Activated CD4-positive, alpha-beta T cell treated with anti-CD3 and anti-CD28 coated beads, Interleukin-2, amount 50 U/mL, for 4 hours (primary cell): ENCODE data around the gene PCDHGA2.
A peak's percentile ranks its signal among the peaks of the same experiment; 100 is the strongest.
"Not testable (repeated sequence)": the region's sequence is repeated elsewhere in the genome, so short reads cannot be mapped to it uniquely, and the experiment has no call there.

Experiments used
- DNase-seq, 2 experiments: peaks; one replicate each; pipeline ENCODE4 v3.0.0-alpha.2; 2020

Gene PCDHGA2

GRCh38 chr5:141349917-141350619 is 11.5 kb downstream of the PCDHGA2 start, which contains the start of gene PCDHGB1:
Gene PCDHGB1 (plus strand): TSS chr5:141350099. CDS start chr5:141350261, 162 bp downstream.
- peak in 1 of 2 experiments; percentile 8 for DNase-seq

DNA sequence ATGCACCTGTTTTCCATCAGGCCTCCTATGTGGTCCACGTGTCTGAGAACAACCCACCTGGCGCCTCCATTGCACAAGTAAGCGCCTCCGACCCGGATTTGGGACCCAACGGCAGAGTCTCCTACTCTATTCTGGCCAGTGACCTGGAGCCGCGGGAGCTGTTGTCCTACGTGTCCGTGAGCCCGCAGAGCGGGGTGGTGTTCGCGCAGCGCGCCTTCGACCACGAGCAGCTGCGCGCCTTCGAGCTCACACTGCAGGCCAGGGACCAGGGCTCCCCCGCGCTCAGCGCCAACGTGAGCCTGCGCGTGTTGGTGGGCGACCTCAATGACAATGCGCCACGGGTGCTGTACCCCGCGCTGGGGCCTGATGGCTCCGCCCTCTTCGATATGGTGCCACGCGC is 13.0 kb downstream of the PCDHGA2 start:
- no peak for DNase-seq

DNA sequence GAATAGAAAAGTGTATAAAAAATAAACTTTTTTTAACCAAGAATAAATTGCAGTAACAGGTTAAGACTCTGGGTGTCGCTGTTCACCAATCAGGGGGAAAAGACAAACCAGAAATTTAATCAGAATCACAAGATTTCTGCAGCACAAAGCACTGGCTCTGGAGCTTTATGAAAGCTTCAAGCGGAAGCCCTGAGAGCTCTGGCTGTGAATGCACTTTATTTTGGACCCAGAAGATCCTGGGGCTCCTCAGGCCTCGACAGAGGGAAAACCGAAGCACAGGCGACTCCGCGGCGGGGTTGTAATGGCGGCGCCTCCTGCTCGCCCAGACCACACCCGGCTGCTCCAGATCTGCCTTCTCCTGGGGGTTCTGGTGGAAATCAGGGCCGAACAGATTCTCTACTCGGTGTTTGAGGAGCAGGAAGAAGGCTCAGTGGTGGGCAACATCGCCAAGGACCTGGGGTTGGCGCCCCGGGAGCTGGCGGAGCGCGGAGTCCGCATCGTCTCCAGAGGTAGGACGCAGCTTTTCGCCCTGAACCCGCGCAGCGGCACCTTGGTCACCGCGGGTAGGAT is 16.4 kb downstream of the PCDHGA2 start, which contains the start of gene PCDHGA4:
Gene PCDHGA4, plus strand, starts transcription at position 122 of the 570 bp plus-strand sequence. Its CDS starts 87 bp downstream, at position 209.
- DNase-seq = no peak

DNA sequence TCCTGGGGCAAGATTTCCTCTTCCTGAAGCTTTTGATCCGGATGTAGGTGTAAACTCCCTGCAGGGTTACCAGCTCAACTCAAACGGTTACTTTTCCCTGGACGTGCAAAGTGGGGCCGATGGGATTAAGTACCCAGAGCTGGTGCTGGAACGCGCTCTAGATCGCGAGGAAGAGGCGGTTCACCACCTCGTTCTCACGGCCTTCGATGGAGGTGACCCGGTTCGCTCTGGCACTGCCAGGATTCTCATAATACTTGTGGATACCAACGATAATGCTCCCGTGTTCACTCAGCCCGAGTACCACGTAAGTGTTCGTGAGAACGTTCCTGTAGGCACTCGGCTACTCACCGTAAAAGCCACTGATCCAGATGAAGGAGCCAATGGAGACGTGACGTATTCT is 17.1 kb downstream of the PCDHGA2 start:
- no peak for DNase-seq

DNA sequence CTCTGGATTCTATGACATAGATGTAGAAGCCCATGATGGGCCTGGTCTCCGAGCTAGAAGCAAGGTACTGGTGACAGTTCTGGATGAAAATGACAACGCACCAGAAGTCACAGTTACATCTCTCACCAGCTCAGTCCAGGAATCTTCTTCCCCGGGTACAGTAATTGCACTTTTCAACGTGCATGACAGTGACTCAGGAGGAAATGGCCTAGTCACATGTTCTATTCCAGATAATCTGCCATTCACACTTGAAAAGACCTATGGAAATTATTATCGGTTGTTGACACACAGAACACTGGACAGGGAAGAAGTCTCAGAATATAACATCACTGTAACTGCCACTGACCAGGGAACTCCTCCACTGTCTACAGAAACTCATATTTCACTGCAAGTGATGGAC is 17.6 kb downstream of the PCDHGA2 start:
- no peak for DNase-seq

DNA sequence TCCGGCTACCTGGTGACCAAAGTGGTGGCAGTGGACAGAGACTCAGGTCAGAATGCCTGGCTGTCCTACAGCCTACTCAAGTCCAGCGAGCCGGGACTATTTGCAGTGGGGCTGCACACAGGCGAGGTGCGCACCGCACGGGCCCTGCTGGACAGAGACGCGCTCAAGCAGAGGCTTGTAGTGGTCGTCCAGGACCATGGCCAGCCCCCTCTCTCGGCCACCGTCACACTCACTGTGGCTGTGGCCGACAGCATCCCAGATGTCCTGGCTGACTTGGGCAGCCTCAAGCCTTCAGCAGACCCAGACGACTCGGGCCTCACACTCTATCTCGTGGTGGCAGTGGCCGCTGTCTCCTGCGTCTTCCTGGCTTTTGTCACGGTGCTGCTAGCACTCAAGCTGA is 18.4 kb downstream of the PCDHGA2 start:
- no peak for DNase-seq

DNA sequence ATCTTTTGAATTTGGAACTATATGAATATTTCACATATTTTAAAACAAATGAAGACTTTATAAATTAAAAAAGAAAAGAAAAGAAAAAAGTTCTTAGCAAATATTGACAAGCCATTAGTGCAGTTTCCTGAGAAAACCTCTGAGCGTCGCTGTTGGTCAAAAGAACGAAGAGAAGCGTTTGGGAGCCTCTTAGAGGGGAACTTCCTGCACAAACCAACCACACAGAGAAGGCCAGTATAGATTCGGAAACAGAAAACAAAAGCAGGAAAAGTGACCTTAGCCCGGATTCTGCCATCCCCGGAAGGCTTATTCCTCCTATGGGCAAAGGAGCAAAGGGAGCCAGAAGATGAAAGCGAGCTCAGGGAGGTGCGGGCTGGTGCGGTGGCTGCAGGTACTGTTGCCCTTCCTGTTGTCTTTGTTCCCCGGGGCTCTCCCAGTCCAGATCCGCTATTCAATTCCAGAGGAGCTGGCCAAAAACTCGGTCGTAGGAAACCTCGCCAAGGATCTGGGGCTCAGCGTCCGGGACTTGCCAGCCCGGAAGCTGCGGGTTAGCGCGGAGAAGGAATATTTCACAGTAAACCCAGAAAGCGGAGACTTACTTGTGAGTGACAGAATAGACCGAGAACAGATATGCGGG is 21.3 kb downstream of the PCDHGA2 start, which contains the start of gene PCDHGB2:
Gene PCDHGB2, plus strand, starts transcription at position 205 of the 637 bp plus-strand sequence. Its CDS starts 142 bp downstream, at position 347.
- DNase-seq = no peak

GRCh38 chr5:141360685-141361084 is 22.1 kb downstream of the PCDHGA2 start:
- no peak for DNase-seq

GRCh38 chr5:141362719-141363118 is 24.2 kb downstream of the PCDHGA2 start:
- no peak for DNase-seq

GRCh38 chr5:141363952-141364660 is 25.5 kb downstream of the PCDHGA2 start, which contains the start of gene PCDHGA5:
Gene PCDHGA5 (plus strand): TSS chr5:141364162. CDS start chr5:141364331, 169 bp downstream.
- no peak for DNase-seq

GRCh38 chr5:141366016-141366896 is 27.7 kb downstream of the PCDHGA2 start:
- no peak for DNase-seq

GRCh38 chr5:141369994-141370848 is 31.7 kb downstream of the PCDHGA2 start, which contains the start of gene PCDHGB3:
Gene PCDHGB3 (plus strand): TSS chr5:141370242. CDS start chr5:141370395, 153 bp downstream.
- DNase-seq = peak in 1 of 2 experiments; percentile 25

- no peak for DNase-seq
These were observed 33.3 kb downstream of the PCDHGA2 start for GRCh38 chr5:141371572-141372475.

DNA sequence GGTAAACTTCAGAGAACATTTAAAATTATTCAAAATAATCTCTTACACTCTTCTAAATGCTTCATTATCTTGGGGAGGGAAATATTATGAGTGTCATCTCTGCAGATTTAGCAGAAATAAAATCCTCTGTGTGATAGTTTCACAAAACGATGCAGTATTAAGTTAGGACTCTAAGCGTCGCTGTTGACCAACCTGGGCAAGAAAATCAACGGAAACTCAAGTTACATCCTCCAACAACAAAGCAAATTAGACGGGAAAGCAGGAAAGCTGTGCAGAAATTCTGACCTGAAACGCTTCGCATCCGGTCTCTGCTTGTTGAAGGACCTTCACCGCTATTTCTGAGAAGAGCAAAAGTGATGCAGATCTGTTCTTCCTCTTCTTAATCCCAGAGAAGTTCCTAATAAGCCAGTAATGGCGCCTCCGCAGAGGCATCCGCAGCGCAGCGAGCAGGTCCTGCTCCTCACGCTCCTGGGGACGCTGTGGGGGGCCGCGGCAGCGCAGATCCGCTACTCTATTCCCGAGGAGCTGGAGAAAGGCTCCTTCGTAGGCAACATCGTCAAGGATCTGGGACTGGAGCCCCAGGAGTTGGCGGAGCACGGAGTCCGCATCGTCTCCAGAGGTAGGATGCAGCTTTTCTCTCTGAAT is 35.2 kb downstream of the PCDHGA2 start, which contains the start of gene PCDHGA6:
Gene PCDHGA6, plus strand, starts transcription at position 219 of the 645 bp plus-strand sequence. Its CDS starts 193 bp downstream, at position 412.
- DNase-seq = no peak

DNA sequence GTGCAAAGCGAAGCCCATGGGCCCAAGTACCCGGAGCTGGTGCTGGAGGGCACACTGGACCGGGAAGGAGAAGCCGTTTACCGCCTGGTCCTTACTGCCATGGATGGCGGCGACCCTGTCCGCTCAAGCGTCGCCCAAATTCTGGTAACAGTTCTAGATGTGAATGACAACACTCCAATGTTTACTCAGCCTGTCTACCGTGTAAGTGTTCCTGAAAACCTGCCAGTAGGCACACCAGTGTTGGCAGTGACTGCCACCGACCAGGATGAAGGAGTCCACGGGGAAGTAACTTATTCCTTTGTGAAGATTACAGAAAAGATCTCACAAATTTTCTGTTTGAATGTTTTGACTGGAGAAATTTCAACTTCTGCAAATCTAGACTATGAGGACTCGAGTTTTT is 36.1 kb downstream of the PCDHGA2 start:
- DNase-seq = no peak

GRCh38 chr5:141375444-141376155 is 37.0 kb downstream of the PCDHGA2 start:
- DNase-seq = not testable (repeated sequence)

- no peak for DNase-seq
These were observed 44.1 kb downstream of the PCDHGA2 start, which contains the start of gene PCDHGA7 for GRCh38 chr5:141382469-141383294. Gene PCDHGA7 (plus strand): TSS chr5:141382742. CDS start chr5:141382900, 158 bp downstream.
